HG03095 (cell line): ENCODE measurements around the gene USP17L17.
"Not testable (repeated sequence)": the region's sequence is repeated elsewhere in the genome, so short reads cannot be mapped to it uniquely, and the experiment has no call there.

Source experiments
- ATAC-seq: cut with Tn5 transposase; IDR thresholded peaks from one replicate; pipeline ENCODE4 v1.9.1; 2021; ENCODE audit warnings: moderate library complexity; ENCODE audit not compliant: unreplicated experiment

The USP17L17 gene

GRCh38 chr4:9243579-9243978, at the start of gene USP17L17:
TSS of gene USP17L17 (plus strand) at chr4:9243879. CDS start at chr4:9243879, 0 bp downstream.
- ATAC-seq: not testable (repeated sequence)

- not testable (repeated sequence) for ATAC-seq
Measured at GRCh38 chr4:9210357-9210756, 33.3 kb upstream of the USP17L17 start, which contains the start of gene USP17L10. TSS of gene USP17L10 (plus strand) at chr4:9210657. CDS start at chr4:9210657, 0 bp downstream.

GRCh38 chr4:9214701-9215100, 29.0 kb upstream of the USP17L17 start:
- not testable (repeated sequence) for ATAC-seq

- not testable (repeated sequence) for ATAC-seq
Measured at GRCh38 chr4:9215105-9215504, 28.6 kb upstream of the USP17L17 start, which contains the start of gene USP17L11. TSS of gene USP17L11 (plus strand) at chr4:9215405. CDS start at chr4:9215405, 0 bp downstream.

- not testable (repeated sequence) for ATAC-seq
Measured at GRCh38 chr4:9219852-9220251, 23.8 kb upstream of the USP17L17 start, which contains the start of gene USP17L12. TSS of gene USP17L12 (plus strand) at chr4:9220152. CDS start at chr4:9220152, 0 bp downstream.

GRCh38 chr4:9224596-9224995, 19.1 kb upstream of the USP17L17 start, which contains the start of gene USP17L13:
TSS of gene USP17L13 (plus strand) at chr4:9224896. CDS start at chr4:9224896, 0 bp downstream.
- not testable (repeated sequence) for ATAC-seq

GRCh38 chr4:9230249-9230648, 13.4 kb upstream of the USP17L17 start:
- not testable (repeated sequence) for ATAC-seq

GRCh38 chr4:9234085-9234484, 9.6 kb upstream of the USP17L17 start, which contains the start of gene USP17L15:
TSS of gene USP17L15 (plus strand) at chr4:9234385. CDS start at chr4:9234385, 0 bp downstream.
- not testable (repeated sequence) for ATAC-seq

GRCh38 chr4:9238461-9238860, 5.2 kb upstream of the USP17L17 start:
- ATAC-seq: not testable (repeated sequence)

- ATAC-seq: not testable (repeated sequence)
Measured at GRCh38 chr4:9247953-9248680, 4.4 kb downstream of the USP17L17 start, which contains the start of gene USP17L18. TSS of gene USP17L18 (plus strand) at chr4:9248630. CDS start at chr4:9248630, 0 bp downstream.

- not testable (repeated sequence) for ATAC-seq
Measured at GRCh38 chr4:9253078-9253477, 9.4 kb downstream of the USP17L17 start, which contains the start of gene USP17L19. TSS of gene USP17L19 (plus strand) at chr4:9253378. CDS start at chr4:9253378, 0 bp downstream.

GRCh38 chr4:9257824-9258223, 14.1 kb downstream of the USP17L17 start, which contains the start of gene USP17L20:
TSS of gene USP17L20 (plus strand) at chr4:9258124. CDS start at chr4:9258124, 0 bp downstream.
- not testable (repeated sequence) for ATAC-seq

- ATAC-seq: not testable (repeated sequence)
Measured at GRCh38 chr4:9262572-9262971, 18.9 kb downstream of the USP17L17 start, which contains the start of gene USP17L21. TSS of gene USP17L21 (plus strand) at chr4:9262872. CDS start at chr4:9262872, 0 bp downstream.

GRCh38 chr4:9267319-9267718, 23.6 kb downstream of the USP17L17 start, which contains the start of gene USP17L22:
TSS of gene USP17L22 (plus strand) at chr4:9267619. CDS start at chr4:9267619, 0 bp downstream.
- not testable (repeated sequence) for ATAC-seq

- not testable (repeated sequence) for ATAC-seq
Measured at GRCh38 chr4:9271719-9272118, 28.0 kb downstream of the USP17L17 start.
